Astrocyte (in vitro differentiated cells and primary cell): ENCODE results near the gene CCDC158. TPM values are rescaled to one million over a fixed set of nuclear protein-coding genes. Genes with fewer than 3 reads are reported as not detected.

ENCODE experiments used
- DNase-seq: peaks from one replicate; pipeline ENCODE4 v3.0.0-alpha.2; 2010; ENCODE audit warnings: low read depth
- FAIRE-seq: peaks from 2 replicates; lab custom pipeline; 2011; peaks lifted over from hg19 to GRCh38; lab: Jason Lieb, UNC
- H2AFZ ChIP-seq: 2 replicates; pipeline ENCODE4 v1.6.0; 2012; ENCODE audit warnings: low read depth, low read length, inconsistent platforms
- H3K27ac ChIP-seq: 2 replicates; pipeline ENCODE4 v1.5.1; 2011; ENCODE audit warnings: low read depth, low read length, inconsistent platforms
- H3K27me3 ChIP-seq: 2 replicates; pipeline ENCODE4 v1.6.0; 2011; ENCODE audit warnings: low read length, inconsistent platforms; ENCODE audit not compliant: insufficient read depth
- H3K36me3 ChIP-seq: 2 replicates; pipeline ENCODE4 v1.5.1; 2011; ENCODE audit warnings: low read length, inconsistent platforms; ENCODE audit not compliant: insufficient read depth
- H3K4me1 ChIP-seq: 2 replicates; pipeline ENCODE4 v1.5.1; 2011; ENCODE audit warnings: low read length, inconsistent platforms; ENCODE audit not compliant: insufficient read depth
- H3K4me2 ChIP-seq: 2 replicates; pipeline ENCODE4 v1.6.0; 2012; ENCODE audit warnings: low read length, inconsistent platforms
- H3K4me3 ChIP-seq: 2 replicates; pipeline ENCODE4 v1.5.1; 2011; ENCODE audit warnings: low read depth, mild to moderate bottlenecking, low read length, inconsistent platforms; ENCODE audit not compliant: insufficient read depth
- H3K79me2 ChIP-seq: 2 replicates; pipeline ENCODE4 v1.6.0; 2012; ENCODE audit warnings: mild to moderate bottlenecking, low read length, inconsistent platforms; ENCODE audit not compliant: insufficient read depth
- H3K9ac ChIP-seq: 2 replicates; pipeline ENCODE4 v1.6.0; 2012; ENCODE audit warnings: mild to moderate bottlenecking, low read length, inconsistent platforms
- H3K9me3 ChIP-seq: 2 replicates; pipeline ENCODE4 v1.5.1; 2012; ENCODE audit warnings: low read depth, mild to moderate bottlenecking, low read length, inconsistent platforms; ENCODE audit not compliant: insufficient read depth
- H4K20me1 ChIP-seq: 2 replicates; pipeline ENCODE4 v1.6.0; 2012; ENCODE audit warnings: low read length, inconsistent platforms; ENCODE audit not compliant: insufficient read depth
- H3K27ac Mint-ChIP-seq: one replicate; pipeline ENCODE4 v1.8.0; 2021; ENCODE audit warnings: mild to moderate bottlenecking, mixed read lengths; ENCODE audit not compliant: unreplicated experiment
- H3K27me3 Mint-ChIP-seq: one replicate; pipeline ENCODE4 v1.8.0; 2021; ENCODE audit warnings: low read depth, mixed read lengths; ENCODE audit not compliant: unreplicated experiment
- H3K36me3 Mint-ChIP-seq: one replicate; pipeline ENCODE4 v1.8.0; 2021; ENCODE audit warnings: low read depth, mixed read lengths; ENCODE audit not compliant: unreplicated experiment
- H3K4me1 Mint-ChIP-seq: one replicate; pipeline ENCODE4 v1.8.0; 2021; ENCODE audit warnings: low read depth, mixed read lengths; ENCODE audit not compliant: unreplicated experiment
- H3K4me3 Mint-ChIP-seq: one replicate; pipeline ENCODE4 v1.8.0; 2021; ENCODE audit warnings: mild to moderate bottlenecking, moderate library complexity, mixed read lengths; ENCODE audit not compliant: unreplicated experiment
- H3K9me3 Mint-ChIP-seq: one replicate; pipeline ENCODE4 v1.8.0; 2021; ENCODE audit warnings: mild to moderate bottlenecking, mixed read lengths; ENCODE audit not compliant: unreplicated experiment
- CTCF ChIP-seq: IDR thresholded peaks from 2 replicates; pipeline ENCODE4 v1.5.1; 2011; ENCODE audit warnings: low read depth, mild to moderate bottlenecking, inconsistent platforms, low read length, moderate library complexity; ENCODE audit not compliant: insufficient read depth
- EZH2 ChIP-seq: IDR thresholded peaks from 2 replicates; pipeline ENCODE4 v1.6.1; 2012; ENCODE audit warnings: mild to moderate bottlenecking, low read length, inconsistent platforms; ENCODE audit not compliant: insufficient read depth
- total RNA-seq: library from RNA; stranded (reverse); gene quantifications from 2 replicates; pipeline ENCODE4 v1.2.1, GENCODE V29; 2021

The CCDC158 gene
- total RNA-seq, 1 donor from 2014 or later: not detected

- Histone ChIP-seq H4K20me1 (no peaks in the 10 kb centered on the region), H3K36me3 (no peaks in the 10 kb centered on the region), H3K4me2 (no peak overlapping the region), H3K4me3 (no peak overlapping the region), H3K79me2 (peaks cover 43% of the 10 kb centered on the region), H3K27ac (no peak overlapping the region), H3K27me3 (no peaks in the 10 kb centered on the region), H3K4me1 (peaks cover 4% of the 10 kb centered on the region), H3K9ac (no peak overlapping the region), H3K9me3 (no peaks in the 10 kb centered on the region), H2AFZ (no peak overlapping the region)
- Mint-ChIP-seq H3K9me3 (no peaks in the 10 kb centered on the region), H3K4me1 (peaks cover 11% of the 10 kb centered on the region), H3K4me3 (no peak overlapping the region), H3K27me3 (no peaks in the 10 kb centered on the region), H3K36me3 (peaks cover 13% of the 10 kb centered on the region), H3K27ac (no peak overlapping the region)
- no peak for FAIRE-seq
- TF ChIP-seq EZH2: no peak
- TF ChIP-seq CTCF: no peak
- DNase-seq: no peak
Measured at GRCh38 chr4:76439491-76439890, 18.6 kb upstream of the CCDC158 start.

GRCh38 chr4:76435528-76436319 lies 14.8 kb upstream of the CCDC158 start:
- Mint-ChIP-seq H3K4me1 (peaks cover 22% of the 10 kb centered on the region), H3K27me3 (no peaks in the 10 kb centered on the region), H3K36me3 (peaks cover 11% of the 10 kb centered on the region), H3K27ac (peak overlapping the region; percentile 92), H3K4me3 (peak overlapping the region; percentile 88), H3K9me3 (no peaks in the 10 kb centered on the region)
- Histone ChIP-seq H3K9ac (peak overlapping the region; percentile 76), H2AFZ (peak overlapping the region; percentile 73), H3K36me3 (no peaks in the 10 kb centered on the region), H3K4me3 (peak overlapping the region; percentile 58), H3K4me1 (peaks cover 4% of the 10 kb centered on the region), H3K9me3 (no peaks in the 10 kb centered on the region), H4K20me1 (no peaks in the 10 kb centered on the region), H3K27ac (peak overlapping the region; percentile 46), H3K27me3 (no peaks in the 10 kb centered on the region), H3K79me2 (peaks cover 33% of the 10 kb centered on the region), H3K4me2 (peak overlapping the region; percentile 84)
- DNase-seq (peak; percentile 31), FAIRE-seq (peak; percentile 89)
- TF ChIP-seq CTCF (peak; percentile 2), EZH2 (no peak)
